ENCODE results near the gene RND1. TPM values are rescaled to one million over a fixed set of nuclear protein-coding genes. Genes with fewer than 3 reads are reported as not detected.

RND1 gene
- total and polyA plus RNA-seq, 2 of the 13 experiments (the other 11 are each of a cell fraction or from before 2014, with no cell fraction given): 1.8 to 1.9 TPM

DNA sequence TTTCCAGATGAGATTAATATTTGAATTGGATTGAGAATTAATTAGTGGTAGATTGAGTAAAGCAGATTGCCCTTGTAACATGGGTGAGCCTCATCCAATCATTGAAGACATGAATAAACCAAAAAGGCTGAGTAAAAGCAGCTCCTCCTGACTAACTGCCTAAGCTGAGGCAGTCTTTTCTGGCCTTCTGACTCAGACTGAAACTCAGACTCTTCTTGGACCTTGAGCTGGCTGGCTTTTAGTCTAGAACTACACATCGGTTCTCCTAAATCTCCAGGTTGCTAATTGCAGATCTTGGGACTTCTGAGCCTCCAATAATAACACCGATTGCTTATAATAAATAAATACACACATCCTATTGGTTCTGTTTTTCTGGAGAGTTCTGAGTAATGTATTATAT lies 35.6 kb upstream of the RND1 start:
- BruUV-seq (replicated peaks): no TSS peak
- Histone ChIP-seq H3K27ac (ENCODE audit: extremely low read length, insufficient read depth, low read length) (no peak overlapping the region), H3K4me3 (replicated peaks in 1 of 3; ENCODE audit: insufficient read depth in 1 of 3, low read depth in 2 of 3, low read length in 3 of 3) (no peak overlapping the region), H3K9ac (ENCODE audit: insufficient read depth, low read depth, low read length) (no peak overlapping the region), H4K20me1 (ENCODE audit: insufficient read depth, low read length) (no peaks in the 10 kb centered on the region), H2AFZ (ENCODE audit: low read length) (no peak overlapping the region), H3K4me1 (ENCODE audit: insufficient read depth, low read length) (peaks cover 60% of the 10 kb centered on the region), H3K36me3 (replicated peaks in 1 of 2; ENCODE audit: control insufficient read depth in 1 of 2, insufficient read depth in 2 of 2, low read length in 2 of 2) (no peaks in the 10 kb centered on the region), H3K27me3 (ENCODE audit: control insufficient read depth in 1 of 2, insufficient read depth in 2 of 2, low read length in 2 of 2) (no peaks in the 10 kb centered on the region), H3K4me2 (ENCODE audit: low read depth, low read length) (no peak overlapping the region), H3K79me2 (ENCODE audit: insufficient read depth, low read length) (no peaks in the 10 kb centered on the region), H3K9me3 (ENCODE audit: low read length) (no peaks in the 10 kb centered on the region)
- ChIA-PET POLR2A (interaction anchor here (1.4 to 2.4 kb wide), 5 partner anchors 9 to 50 kb away, joined by 4 to 9 read pairs (median 4); partner anchors contain the start of gene DDX23), CTCF (ENCODE audit: low intra/inter-chr PET ratio, low total read pairs) (interaction anchor here (1.4 kb wide), 1 partner anchor 49 kb away, joined by 3 read pairs; no protein-coding TSS in a partner anchor)
- FAIRE-seq (no peak), DNase-seq (ENCODE audit: low spot score) (no peak), ATAC-seq (no peak)
- 59% methylated on average over 2 of the region's 2 CpGs for WGBS (ENCODE audit: low lambda C conversion rate)
- intact Hi-C loops (cut with micrococcal nuclease; ENCODE audit: unreplicated experiment) (no loop called here), in situ Hi-C loops (cut with HindIII; ENCODE audit: extremely low pct_ligation_motif_present, low pct_unique_long_range_greater_than_20kb) (no loop called here)
- TF ChIP-seq NFYB (CRISPR knock-in tag; IDR thresholded peaks at IDR 0.05) (no peak), RFX3 (CRISPR knock-in tag; IDR thresholded peaks at IDR 0.05) (no peak), MED8 (CRISPR knock-in tag; IDR thresholded peaks at IDR 0.05; ENCODE audit: insufficient replicate concordance) (no peak), EEA1 (CRISPR knock-in tag; IDR thresholded peaks at IDR 0.05; ENCODE audit: borderline replicate concordance) (no peak), ZSCAN25 (CRISPR knock-in tag; IDR thresholded peaks at IDR 0.05) (no peak), LCORL (IDR thresholded peaks at IDR 0.05) (no peak), LCORL (CRISPR knock-in tag; IDR thresholded peaks at IDR 0.05) (no peak), SNAPC2 (CRISPR knock-in tag; IDR thresholded peaks at IDR 0.05) (no peak), HOXA3 (CRISPR knock-in tag; IDR thresholded peaks at IDR 0.05) (no peak), SNAI1 (CRISPR knock-in tag; IDR thresholded peaks at IDR 0.05; ENCODE audit: borderline replicate concordance) (no peak), ZNF569 (CRISPR knock-in tag; IDR thresholded peaks at IDR 0.05; ENCODE audit: borderline replicate concordance) (no peak), ZNF383 (CRISPR knock-in tag; IDR thresholded peaks at IDR 0.05; ENCODE audit: borderline replicate concordance) (no peak), RFX5 (IDR thresholded peaks at IDR 0.05; ENCODE audit: low read depth, low read length) (no peak), SP140L (CRISPR knock-in tag; IDR thresholded peaks at IDR 0.05; ENCODE audit: borderline replicate concordance) (no peak), ATF5 (CRISPR knock-in tag; IDR thresholded peaks at IDR 0.05; ENCODE audit: low read depth) (no peak), ZNF562 (CRISPR knock-in tag; IDR thresholded peaks at IDR 0.05; ENCODE audit: borderline replicate concordance) (no peak), TP53 (CRISPR knock-in tag; conservative IDR thresholded peaks at IDR 0.05) (no peak), ZNF670 (CRISPR knock-in tag; IDR thresholded peaks at IDR 0.05; ENCODE audit: borderline replicate concordance) (no peak), HMG20B (CRISPR knock-in tag; conservative IDR thresholded peaks at IDR 0.05) (no peak), MAZ (IDR thresholded peaks at IDR 0.05; ENCODE audit: borderline replicate concordance, low read depth, low read length) (no peak), MAZ (CRISPR knock-in tag; IDR thresholded peaks at IDR 0.05; ENCODE audit: low read depth) (no peak)
- TF ChIP-seq, protein P1, sequence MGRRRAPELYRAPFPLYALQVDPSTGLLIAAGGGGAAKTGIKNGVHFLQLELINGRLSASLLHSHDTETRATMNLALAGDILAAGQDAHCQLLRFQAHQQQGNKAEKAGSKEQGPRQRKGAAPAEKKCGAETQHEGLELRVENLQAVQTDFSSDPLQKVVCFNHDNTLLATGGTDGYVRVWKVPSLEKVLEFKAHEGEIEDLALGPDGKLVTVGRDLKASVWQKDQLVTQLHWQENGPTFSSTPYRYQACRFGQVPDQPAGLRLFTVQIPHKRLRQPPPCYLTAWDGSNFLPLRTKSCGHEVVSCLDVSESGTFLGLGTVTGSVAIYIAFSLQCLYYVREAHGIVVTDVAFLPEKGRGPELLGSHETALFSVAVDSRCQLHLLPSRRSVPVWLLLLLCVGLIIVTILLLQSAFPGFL (CRISPR knock-in tag; IDR thresholded peaks at IDR 0.05): no peak

Measured in HepG2 (cell line).